GM19239 (cell line): ENCODE results near the gene KLK7.
"Not testable (repeated sequence)": the region's sequence is repeated elsewhere in the genome, so short reads cannot be mapped to it uniquely, and the experiment has no call there.

Experiments used
- DNase-seq: peaks from one replicate; pipeline ENCODE4 v3.0.0; 2011; ENCODE audit warnings: low spot score; ENCODE audit not compliant: insufficient read length
- FAIRE-seq: peaks from 2 replicates; lab custom pipeline; 2011; peaks lifted over from hg19 to GRCh38; lab: Jason Lieb, UNC

The KLK7 gene

DNA sequence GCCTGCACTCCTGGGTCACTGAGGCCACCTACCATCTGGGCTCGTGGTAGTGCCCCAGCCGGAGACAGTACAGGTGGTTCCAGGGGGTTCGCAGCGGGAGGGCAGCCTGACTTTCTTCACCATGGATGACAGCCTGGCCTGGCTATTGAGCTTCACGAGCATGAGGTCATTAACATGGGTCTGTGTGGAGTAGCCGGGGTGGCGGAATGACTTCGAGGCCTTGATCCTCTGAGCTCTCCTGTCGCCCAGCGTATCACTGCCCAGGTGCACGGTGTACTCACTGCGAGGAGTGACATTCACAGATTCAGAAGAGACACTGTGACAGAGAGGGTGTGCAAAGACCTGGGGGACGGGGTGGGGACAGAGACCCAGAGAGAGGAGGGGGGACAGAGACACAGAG lies 3.5 kb downstream of the KLK7 start:
- FAIRE-seq = no peak
- DNase-seq = no peak

DNA sequence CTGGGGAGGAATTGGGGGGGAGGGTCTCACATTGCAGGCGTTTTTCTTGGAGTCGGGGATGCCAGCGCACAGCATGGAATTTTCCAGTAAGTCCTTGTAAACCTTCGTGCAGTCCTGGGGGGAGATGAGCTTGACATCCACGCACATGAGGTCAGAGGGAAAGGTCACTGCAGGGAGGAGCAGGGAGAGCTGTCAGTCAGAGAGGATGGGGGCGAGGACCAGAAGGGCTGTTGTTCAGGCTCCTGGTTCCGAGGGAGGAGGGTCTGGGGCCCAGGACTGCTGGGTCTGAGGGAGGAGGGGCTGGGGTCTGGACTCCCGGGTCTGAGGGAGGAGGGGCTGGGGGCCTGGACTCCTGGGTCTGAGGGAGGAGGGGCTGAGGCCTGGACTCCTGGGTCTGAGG lies 4.0 kb downstream of the KLK7 start:
- FAIRE-seq (no peak), DNase-seq (no peak)

DNA sequence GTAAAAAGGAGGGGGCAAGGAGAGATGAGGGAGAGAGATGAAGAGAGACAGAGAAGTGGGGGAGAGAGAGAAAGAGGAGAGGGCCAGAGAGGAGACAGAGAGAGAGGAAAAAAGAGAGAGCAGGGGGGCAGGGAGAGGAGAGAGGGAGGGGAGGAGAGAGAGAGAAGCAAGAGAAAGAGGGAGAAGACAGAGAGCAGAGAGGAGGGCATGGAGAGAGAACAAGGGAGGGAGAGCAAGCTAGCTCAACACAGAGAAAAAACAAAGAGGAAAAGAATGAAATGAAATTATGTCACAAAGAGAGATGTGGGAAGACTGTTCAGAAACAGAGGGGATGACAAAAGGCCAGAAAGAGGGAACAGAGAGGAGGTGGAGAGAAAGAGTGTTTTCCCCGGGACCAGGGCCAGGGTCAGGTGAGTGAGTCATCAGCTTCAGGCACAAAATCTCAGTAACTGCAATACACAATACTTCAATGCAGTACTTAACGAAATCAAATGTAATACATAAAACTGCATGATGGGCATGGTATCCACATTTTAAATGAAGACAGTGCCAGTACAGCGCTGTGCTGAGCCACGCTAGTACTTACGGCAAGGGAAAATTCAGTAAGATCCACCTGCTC lies 4.8 kb downstream of the KLK7 start:
- DNase-seq (no peak), FAIRE-seq (no peak)

DNA sequence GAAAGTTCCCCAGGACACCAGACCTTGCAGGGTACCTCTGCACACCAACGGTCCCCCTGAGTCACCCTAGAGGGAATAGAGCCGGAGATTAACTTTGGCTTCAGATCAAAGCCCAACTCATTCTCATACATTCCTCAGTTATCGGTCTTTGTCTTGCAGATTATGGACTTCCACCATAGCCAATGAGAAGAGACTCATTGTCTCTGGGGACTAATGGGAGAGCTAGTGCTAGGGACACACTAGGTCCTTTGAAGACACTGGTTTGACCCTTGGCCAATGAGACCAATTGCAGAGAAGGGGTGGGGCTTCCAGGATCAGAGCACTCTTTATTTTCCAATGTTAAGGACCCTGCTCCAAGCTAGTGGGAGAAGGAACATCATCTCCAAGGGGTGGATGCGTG lies 6.1 kb downstream of the KLK7 start:
- FAIRE-seq (no peak), DNase-seq (no peak)

DNA sequence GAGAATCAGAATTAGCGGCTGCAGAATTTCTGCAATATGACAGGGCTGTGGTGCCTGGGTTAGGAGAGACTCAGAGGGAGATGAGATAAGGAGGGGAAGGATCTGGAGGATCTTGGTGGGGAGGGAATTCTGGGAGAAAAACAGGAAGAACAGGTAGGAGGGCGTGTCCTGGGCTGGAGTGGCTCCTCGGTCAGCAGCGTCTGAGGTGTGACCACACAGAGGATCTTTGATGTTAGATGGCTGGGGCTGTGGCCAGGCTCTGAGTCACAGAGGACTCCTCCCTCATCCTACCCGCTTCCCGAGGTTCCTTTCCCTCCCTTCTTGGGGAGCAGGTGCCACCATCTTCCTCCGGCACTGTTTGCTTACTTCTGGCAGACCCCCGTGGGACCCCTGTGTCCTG lies 8.0 kb downstream of the KLK7 start:
- FAIRE-seq = no peak

DNA sequence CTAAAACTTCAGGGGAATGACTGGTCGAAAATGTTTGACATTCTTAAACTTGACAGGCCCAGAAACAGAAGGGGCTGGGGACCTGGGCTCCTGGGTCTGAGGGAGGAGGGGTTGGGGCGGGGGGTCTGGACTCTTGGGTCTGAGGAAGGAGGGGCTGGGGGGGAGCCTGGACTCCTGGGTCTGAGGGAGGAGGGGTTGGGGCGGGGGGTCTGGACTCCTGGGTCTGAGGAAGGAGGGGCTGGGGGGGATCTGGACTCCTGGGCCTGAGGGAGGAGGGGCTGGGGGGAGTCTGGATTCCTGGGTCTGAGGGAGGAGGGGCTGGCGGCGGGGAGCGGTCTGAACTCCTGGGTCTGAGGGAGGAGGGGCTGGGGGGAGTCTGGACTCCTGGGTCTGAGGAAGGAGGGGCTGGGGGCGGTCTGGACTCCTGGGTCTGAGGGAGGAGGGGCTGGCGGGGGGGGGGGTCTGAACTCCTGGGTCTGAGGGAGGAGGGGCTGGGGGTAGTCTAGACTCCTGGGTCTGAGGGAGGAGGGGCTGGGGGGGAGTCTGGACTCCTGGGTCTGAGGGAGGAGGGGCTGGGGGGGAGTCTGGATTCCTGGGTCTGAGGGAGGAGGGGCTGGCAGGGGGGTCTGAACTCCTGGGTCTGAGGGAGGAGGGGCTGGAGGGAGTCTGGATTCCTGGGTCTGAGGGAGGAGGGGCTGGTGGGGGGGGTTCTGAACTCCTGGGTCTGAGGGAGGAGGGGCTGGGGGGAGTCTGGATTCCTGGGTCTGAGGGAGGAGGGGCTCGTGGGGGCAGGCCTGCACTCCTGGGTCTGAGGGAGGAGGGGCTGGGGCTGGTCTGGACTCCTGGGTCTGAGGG lies 8.8 kb downstream of the KLK7 start:
- FAIRE-seq (no peak), DNase-seq (no peak)

More for the DNA sequence above, 8.0 kb downstream of the KLK7 start:
- DNase-seq = no peak

DNA sequence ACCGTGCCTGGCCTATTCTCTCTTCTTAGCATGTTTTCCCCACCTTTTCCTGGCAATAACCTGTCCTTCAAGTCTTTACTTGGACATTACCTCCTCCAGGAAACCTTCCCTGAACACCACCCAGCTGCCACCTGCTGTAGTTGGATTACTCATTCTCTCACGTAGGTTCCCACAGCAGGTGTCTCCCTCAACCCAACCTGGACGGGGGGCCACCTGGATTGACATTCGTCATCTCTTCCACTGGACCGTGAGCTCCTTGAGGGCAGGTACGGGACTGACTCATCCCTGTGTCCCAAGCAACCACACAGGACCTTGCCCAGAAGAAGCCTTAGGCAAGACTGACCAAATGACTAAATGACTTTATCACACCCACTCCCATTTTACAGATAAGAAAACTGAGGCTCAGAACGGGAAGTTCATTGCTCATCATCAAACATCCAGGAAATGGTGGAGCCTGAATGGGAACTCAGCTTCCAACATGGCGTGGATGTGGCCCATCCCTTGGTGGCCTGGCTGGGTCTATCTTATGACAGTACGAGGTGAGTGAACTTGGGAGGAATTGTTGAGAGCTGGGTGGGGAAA lies 10.8 kb downstream of the KLK7 start:
- DNase-seq (no peak), FAIRE-seq (no peak)

DNA sequence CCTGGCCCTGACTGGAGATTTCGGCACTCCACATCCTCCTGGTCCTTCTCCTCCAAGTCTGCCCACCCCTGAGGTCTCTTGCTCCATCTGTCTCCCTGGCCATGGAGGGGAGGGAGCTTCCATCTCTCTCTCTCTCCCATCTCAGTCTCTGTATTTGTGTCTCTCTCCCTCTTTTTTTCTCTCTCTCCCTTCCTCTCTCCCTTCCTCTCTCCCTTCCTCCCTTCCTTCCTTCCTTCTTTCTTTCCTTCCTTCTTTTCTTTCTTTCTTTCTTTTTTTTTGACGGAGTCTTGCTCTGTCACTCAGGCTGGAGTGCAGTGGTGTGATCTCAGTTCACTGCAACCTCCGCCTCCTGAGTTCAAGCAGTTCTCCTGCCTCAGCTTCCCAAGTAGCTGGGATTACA lies 13.9 kb downstream of the KLK7 start:
- not testable (repeated sequence) for DNase-seq, FAIRE-seq

DNA sequence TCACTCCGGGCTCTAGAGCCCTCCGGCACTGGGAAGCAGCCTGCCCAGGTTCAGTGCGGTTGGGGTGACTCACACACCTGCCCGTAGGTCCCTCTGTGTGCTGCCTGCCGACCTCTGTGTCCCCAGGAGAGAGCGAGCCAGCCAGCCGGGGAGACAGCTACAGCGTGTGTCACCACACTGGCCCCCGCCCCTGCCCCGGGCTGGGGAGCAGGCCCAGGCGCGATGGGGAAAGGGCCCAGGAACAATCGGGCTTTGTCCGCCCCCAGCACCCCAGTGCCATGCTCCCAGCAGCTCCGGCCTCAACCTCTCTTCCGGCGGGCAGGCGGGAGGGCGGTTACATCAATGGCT lies 14.3 kb downstream of the KLK7 start, which contains the start of gene KLK6:
Gene KLK6, minus strand, starts transcription at position 179 of the 348 bp plus-strand sequence. CDS start 1,487 bp downstream, outside the sequence.
- DNase-seq (no peak), FAIRE-seq (no peak)

DNA sequence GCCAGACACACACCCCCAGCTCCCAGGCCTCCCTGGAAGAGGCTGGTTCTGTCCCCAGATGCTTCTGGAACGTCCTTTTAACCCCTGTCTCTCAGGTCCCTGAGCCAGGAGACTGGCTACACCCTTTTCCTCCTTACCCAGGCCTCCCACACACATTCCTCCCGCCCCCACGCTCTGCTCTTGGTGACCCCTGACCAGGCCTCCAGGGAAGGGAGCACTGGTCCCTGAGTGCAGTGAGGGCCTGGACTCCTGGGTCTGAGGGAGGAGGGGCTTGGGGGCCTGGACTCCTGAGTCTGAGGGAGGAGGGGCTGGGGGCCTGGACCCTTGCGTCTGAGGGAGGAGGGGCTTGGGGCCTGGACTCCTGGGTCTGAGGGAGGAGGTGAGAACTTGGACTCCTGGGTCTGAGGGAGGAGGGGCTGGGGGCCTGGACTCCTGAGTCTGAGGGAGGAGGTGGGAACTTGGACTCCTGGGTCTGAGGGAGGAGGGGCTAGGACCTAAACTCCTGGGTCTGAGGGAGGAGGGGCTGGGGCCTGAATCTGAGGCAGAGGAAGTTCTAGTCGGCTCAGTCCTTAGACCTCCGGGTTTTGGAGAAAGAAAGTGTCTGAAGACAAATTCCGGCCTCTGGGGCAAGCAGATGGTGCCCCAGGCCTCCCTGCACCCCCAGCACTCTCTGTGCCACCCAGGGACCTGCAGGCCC lies 14.9 kb downstream of the KLK7 start:
- no peak for FAIRE-seq
- DNase-seq = no peak

DNA sequence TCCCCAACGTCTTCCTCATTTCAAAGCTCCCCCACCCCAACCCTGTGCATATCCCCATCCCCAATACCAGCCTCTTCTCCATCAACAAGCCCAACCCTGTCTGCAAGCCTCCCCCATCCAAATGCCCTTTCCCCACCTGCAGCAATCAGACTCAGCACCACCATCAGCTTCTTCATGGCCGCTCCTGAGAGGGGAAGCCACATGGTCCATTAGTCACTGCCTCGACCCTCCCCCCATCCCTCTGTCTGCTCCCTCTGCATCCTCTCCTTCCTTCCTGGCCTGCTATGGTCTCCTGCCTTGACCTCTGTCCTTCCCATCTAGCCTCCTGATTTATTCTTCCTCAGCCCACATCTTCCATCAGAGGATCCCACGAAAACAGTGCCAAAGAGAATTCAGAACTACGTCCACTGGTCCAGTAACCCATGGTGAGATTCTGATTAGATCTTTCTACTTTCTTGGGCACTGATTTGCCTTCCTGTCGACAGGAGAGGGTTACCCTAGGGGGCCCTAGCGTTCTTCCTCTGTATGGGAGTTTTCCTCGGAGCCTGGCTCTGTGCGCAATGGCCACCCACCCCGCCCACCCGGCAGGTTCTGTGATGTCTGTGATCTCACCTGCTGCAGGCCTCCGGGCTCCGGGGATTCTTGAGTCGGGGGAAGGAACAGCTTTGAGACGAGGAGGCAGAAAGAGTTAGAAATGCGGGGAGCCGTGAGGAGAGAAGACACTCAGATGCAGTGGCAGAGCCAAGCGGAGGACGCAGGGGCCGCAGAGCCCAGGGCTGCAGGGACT lies 15.6 kb downstream of the KLK7 start:
- FAIRE-seq (no peak), DNase-seq (no peak)

DNA sequence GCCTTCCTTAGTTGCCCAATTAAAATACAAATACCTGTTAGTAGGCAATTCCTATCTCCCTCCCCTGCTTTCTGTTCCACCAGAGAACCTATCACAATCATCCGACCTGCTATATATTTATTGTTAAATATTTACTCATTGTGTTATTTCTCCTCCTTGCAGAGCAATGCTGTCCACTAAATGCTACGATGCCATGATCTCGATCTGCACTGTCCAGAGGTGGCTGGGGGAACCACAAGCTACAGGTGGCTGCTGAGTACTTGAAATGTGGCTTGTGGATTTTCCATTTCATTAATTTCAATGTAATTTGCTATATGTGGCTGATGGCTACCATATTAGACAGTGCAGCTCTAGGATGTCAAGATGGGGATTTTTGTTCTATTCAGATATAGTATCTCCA lies 19.5 kb downstream of the KLK7 start:
- no peak for DNase-seq
- no peak for FAIRE-seq

DNA sequence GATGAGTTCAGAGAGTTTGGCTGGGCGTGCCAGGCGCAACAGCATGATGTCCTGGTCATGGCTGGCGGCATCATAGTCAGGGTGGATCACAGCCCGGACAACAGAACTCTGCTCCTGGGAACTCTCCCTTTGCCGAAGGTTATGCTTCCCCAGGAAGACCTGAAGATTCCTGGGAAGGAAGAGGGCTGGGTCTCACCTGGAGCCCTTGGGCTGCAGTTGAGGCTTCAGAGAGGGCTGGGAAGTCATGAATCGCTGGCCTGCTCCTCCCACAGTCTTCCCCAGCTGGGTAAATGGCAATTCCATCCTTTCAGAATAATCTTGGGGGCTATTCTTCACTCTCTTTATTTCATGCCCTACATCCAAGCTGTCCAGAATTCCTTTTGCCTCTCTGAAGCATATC lies 20.3 kb downstream of the KLK7 start:
- FAIRE-seq (no peak), DNase-seq (no peak)

DNA sequence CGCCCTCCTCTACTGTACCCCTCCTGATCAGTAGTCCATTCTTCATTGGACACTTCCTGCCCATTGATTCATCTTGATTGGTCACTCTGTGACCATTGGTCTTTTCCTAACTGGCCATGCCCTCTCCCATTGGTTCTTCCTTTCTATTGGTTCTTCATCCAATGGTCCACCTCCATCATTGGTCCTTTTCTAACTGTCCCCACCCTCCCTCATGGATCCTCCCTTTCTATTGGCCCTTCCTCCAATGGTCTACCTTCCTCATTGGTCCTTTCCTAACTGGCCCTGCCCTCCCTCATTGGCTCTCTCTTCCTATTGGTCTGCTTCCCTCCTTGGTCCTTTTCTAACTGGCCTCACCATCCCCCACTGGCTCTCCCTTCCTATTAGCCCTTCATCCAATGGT lies 21.5 kb downstream of the KLK7 start:
- no peak for DNase-seq

DNA sequence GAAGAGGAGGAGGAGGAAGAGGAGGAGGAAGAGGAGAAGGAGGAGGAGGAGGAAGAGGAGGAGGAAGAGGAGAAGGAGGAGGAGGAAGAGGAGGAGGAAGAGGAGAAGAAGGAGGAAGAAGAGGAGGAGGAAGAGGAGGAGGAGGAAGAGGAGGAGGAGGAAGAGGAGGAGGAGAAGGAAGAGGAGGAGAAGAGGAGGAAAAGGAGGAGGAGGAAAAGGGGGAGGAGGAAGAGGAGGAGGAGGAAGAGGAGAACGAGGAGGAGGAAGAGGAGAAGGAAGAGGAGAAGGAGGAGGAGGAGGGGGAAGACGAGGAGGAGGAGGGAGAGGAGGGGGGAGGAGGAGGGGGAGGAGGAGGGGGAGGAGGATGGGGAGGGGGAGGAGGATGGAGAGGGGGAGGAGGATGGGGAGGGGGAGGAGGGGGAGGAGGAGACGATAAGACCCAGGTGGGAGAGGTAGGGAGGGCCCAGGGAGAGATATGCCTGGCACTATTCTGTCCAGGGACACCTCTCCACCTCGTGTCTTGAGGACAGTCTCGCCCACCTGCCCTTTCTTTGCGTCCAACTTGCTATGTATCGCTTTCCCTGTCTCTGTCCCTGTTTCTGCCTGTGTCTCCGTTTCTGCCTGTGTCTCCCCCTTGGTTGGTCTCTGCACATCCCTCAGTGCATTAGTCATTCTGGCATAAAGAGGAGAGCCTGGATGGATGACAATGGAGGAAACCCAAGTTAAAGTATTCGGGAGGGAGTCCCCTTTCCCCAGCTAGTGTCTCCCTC lies 23.8 kb downstream of the KLK7 start:
- FAIRE-seq = no peak
- no peak for DNase-seq

More for the DNA sequence above, 21.5 kb downstream of the KLK7 start:
- no peak for FAIRE-seq

DNA sequence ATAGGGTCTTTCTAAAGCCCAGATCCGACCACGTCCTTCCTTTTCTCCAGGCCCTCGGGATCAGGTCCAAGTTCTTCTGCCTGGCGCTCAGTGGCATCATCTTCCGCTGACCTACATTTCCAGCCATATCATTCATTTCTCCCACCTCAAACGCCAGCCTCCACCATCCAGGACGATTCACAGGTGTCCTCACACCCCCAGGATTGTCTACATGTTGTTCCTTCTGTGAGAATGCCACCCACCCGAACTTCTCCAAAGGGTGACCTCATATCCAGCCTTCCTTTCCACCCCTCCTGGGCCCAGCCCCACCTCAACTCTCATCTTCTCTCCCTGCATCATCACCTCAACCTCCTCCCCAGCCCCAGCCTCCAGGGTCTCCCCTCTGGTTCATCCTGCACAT lies 26.1 kb downstream of the KLK7 start:
- DNase-seq (no peak), FAIRE-seq (no peak)

DNA sequence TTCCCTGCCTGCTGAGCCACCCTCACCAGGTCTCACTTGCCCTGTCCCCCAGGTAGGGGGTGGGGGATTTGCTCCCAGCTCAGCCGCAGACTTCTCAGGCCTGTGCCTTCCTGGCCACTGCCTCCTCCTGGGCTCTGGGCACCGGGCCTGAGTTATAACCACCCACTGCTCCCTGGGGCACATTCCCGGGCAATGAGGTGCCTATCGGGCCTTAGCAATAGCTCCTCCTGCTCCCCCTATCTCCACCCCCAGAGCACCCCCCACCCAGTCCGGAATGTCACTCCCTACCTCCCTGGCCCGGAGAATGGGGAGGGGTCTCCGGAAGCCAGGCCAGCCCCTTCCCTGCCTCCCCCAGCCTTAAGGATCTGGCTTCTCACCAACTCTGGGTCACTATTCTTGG lies 30.8 kb downstream of the KLK7 start, which contains the start of gene KLK5:
Gene KLK5, minus strand, starts transcription at position 129 of the 400 bp plus-strand sequence. CDS start 381 bp downstream, outside the sequence.
- DNase-seq = no peak
- FAIRE-seq = no peak

DNA sequence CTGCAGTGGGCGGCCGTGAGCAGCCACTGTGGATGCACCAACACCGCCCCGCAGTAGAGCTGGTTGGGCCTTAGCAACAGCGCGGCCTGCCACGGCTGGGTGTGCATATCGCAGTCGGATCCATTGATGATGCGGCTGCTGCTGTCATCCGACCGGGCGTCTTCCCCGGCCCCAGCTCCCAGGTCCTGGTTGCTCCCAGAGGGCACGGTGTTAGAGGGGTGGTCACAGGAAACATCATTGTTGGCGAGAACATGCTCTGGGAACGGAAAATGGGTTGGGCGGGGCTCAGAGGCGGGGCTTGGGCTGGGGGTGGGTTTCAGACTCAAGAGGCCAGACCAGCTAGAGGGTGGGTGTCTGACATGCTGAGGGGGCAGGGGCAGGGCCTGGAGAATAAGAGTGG lies 33.9 kb downstream of the KLK7 start:
- FAIRE-seq = no peak
- DNase-seq = no peak

DNA sequence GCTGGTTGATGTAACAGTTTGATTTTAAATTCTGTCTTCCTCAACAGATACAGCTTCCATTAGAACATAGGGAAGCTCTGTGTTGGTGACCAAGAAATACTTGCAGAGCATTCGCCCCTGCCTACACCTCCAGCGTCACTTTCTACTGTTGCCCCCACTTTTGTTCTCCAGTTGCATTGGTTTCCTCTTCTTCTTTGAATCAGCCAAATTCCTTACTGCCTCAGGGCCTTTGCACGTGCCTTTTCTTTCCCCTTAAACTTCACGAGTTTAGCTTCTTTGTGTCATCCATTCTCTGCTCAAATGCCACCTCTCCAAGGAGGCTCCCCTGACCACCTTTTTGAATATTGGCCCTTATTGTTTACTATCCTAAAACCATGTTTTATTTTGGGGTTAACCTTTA lies 36.6 kb downstream of the KLK7 start:
- no peak for FAIRE-seq
- no peak for DNase-seq
